MCF 10A (cell line): ENCODE measurements around the gene TTLL13. TPM values are rescaled to one million over a fixed set of nuclear protein-coding genes. Genes with fewer than 3 reads are reported as not detected.

Experiments
- BruUV-seq: library from RNA; stranded (reverse); fragments of 400-500 nt; replicated peaks from 2 replicates; lab custom pipeline; 2021; lab: Mats Ljungman, UMichigan
- CTCF ChIA-PET: fragments of 300-600 bp; sonication (Branson Sonifier 250); formaldehyde crosslinking; extraction: SDS; loops from one replicate; lab custom pipeline; 2021; ENCODE audit warnings: antibody characterized with exemption, inconsistent platforms; lab: Yijun Ruan, JAX
- POLR2A ChIA-PET: fragments of 300-600, 350-650 bp; sonication (Branson Sonifier 250); formaldehyde crosslinking; extraction: SDS; loops from one replicate; lab custom pipeline; 2020; ENCODE audit warnings: antibody characterized with exemption, inconsistent platforms; lab: Yijun Ruan, JAX
- DNase-seq: peaks from one replicate; pipeline ENCODE4 v3.0.0-alpha.2; 2018; ENCODE audit not compliant: unreplicated experiment
- H3K27ac Mint-ChIP-seq: one replicate; pipeline ENCODE4 v1.8.0; 2022; ENCODE audit warnings: mild to moderate bottlenecking, low read depth, mixed read lengths; ENCODE audit not compliant: unreplicated experiment
- H3K27me3 Mint-ChIP-seq: one replicate; pipeline ENCODE4 v1.8.0; 2022; ENCODE audit warnings: mixed read lengths; ENCODE audit not compliant: insufficient read depth, unreplicated experiment
- H3K36me3 Mint-ChIP-seq: one replicate; pipeline ENCODE4 v1.8.0; 2022; ENCODE audit warnings: mild to moderate bottlenecking, moderate library complexity, mixed read lengths; ENCODE audit not compliant: insufficient read depth, unreplicated experiment
- H3K4me1 Mint-ChIP-seq: one replicate; pipeline ENCODE4 v1.8.0; 2022; ENCODE audit warnings: mixed read lengths; ENCODE audit not compliant: insufficient read depth, unreplicated experiment
- H3K4me3 Mint-ChIP-seq: one replicate; pipeline ENCODE4 v1.8.0; 2022; ENCODE audit warnings: mild to moderate bottlenecking, moderate library complexity, mixed read lengths; ENCODE audit not compliant: unreplicated experiment
- H3K9me3 Mint-ChIP-seq: one replicate; pipeline ENCODE4 v1.8.0; 2022; ENCODE audit warnings: mixed read lengths; ENCODE audit not compliant: unreplicated experiment
- CTCF ChIP-seq: fragments of 200-600 bp; IDR thresholded peaks from one replicate; pipeline ENCODE4 v1.8.0; 2022; ENCODE audit warnings: antibody characterized with exemption, mild to moderate bottlenecking; ENCODE audit not compliant: unreplicated experiment
- intact Hi-C: fragments of 100-400 bp; cut with micrococcal nuclease; formaldehyde crosslinking; loops from 2 replicates; pipeline ENCODE4 v1.14.1; 2022
- total RNA-seq: library from RNA; stranded (reverse); gene quantifications from 2 replicates; pipeline ENCODE4 v1.2.3, GENCODE V29; 2022

The TTLL13 gene
- total RNA-seq, 1 experiment from 2014 or later = not detected

- no peak for DNase-seq
- H3K9me3 Mint-ChIP-seq = no peaks in the 10 kb centered on the region
- H3K4me3 Mint-ChIP-seq = no peak overlapping the region
- POLR2A ChIA-PET = no interaction called here
- no TSS peak for BruUV-seq
- CTCF ChIA-PET = no interaction called here
- intact Hi-C loops = no loop called here
- no peak for TF ChIP-seq CTCF
- H3K27ac Mint-ChIP-seq = no peak overlapping the region
- H3K36me3 Mint-ChIP-seq = peaks cover 17% of the 10 kb centered on the region
- no peaks in the 10 kb centered on the region for H3K4me1 Mint-ChIP-seq
- H3K27me3 Mint-ChIP-seq = no peaks in the 10 kb centered on the region
Observed at GRCh38 chr15:90240856-90241255, 8.5 kb upstream of the TTLL13 start.

GRCh38 chr15:90241343-90242192 lies 7.8 kb upstream of the TTLL13 start:
- no TSS peak for BruUV-seq
- no peak for TF ChIP-seq CTCF
- peaks cover 17% of the 10 kb centered on the region for H3K36me3 Mint-ChIP-seq
- no peaks in the 10 kb centered on the region for H3K9me3 Mint-ChIP-seq
- no peaks in the 10 kb centered on the region for H3K27me3 Mint-ChIP-seq
- H3K4me3 Mint-ChIP-seq = no peak overlapping the region
- no peak for DNase-seq
- CTCF ChIA-PET = interaction anchor here (0.6 to 0.9 kb wide), 2 partner anchors 50 to 377 kb away, joined by 3 to 4 read pairs; no protein-coding TSS in a partner anchor
- H3K27ac Mint-ChIP-seq = no peak overlapping the region
- intact Hi-C loops = no loop called here
- no peaks in the 10 kb centered on the region for H3K4me1 Mint-ChIP-seq
- POLR2A ChIA-PET = interaction anchor here (0.9 kb wide), 1 partner anchor 8 kb away, joined by 3 read pairs; the partner anchor contains the start of genes CIB1 and GDPGP1

GRCh38 chr15:90243943-90244639 lies 5.3 kb upstream of the TTLL13 start:
- POLR2A ChIA-PET = no interaction called here
- intact Hi-C loops = no loop called here
- BruUV-seq = no TSS peak
- DNase-seq = no peak
- TF ChIP-seq CTCF = no peak
- Mint-ChIP-seq H3K9me3 (no peaks in the 10 kb centered on the region), H3K4me1 (no peaks in the 10 kb centered on the region), H3K27me3 (no peaks in the 10 kb centered on the region), H3K4me3 (no peak overlapping the region), H3K36me3 (peaks cover 7% of the 10 kb centered on the region), H3K27ac (no peak overlapping the region)
- CTCF ChIA-PET = interaction anchor here (0.6 kb wide), 3 partner anchors 56 to 959 kb away, joined by 3 read pairs; no protein-coding TSS in a partner anchor

GRCh38 chr15:90248789-90249202 lies 560 bp upstream of the TTLL13 start:
- peak overlapping the region; percentile 74 for H3K4me3 Mint-ChIP-seq

More at GRCh38 chr15:90248789-90249202, 560 bp upstream of the TTLL13 start:
- BruUV-seq = no TSS peak
- no peaks in the 10 kb centered on the region for H3K9me3 Mint-ChIP-seq
- DNase-seq = no peak
- POLR2A ChIA-PET = interaction anchor here (0.6 to 4.7 kb wide), 9 partner anchors 11 to 477 kb away, joined by 3 to 33 read pairs (median 3); partner anchors contain the start of genes CIB1, GDPGP1 and NGRN
- no peak for TF ChIP-seq CTCF
- no peaks in the 10 kb centered on the region for H3K27me3 Mint-ChIP-seq
- H3K4me1 Mint-ChIP-seq = no peaks in the 10 kb centered on the region
- no peaks in the 10 kb centered on the region for H3K36me3 Mint-ChIP-seq
- intact Hi-C loops = no loop called here
- CTCF ChIA-PET = interaction anchor here (0.6 to 2.7 kb wide), 7 partner anchors 12 to 365 kb away, joined by 3 to 15 read pairs (median 4); partner anchors contain the start of gene CIB1
- H3K27ac Mint-ChIP-seq = no peak overlapping the region
